SK-N-SH (cell line): ENCODE results near the gene LRRC75A. TPM values are rescaled to one million over a fixed set of nuclear protein-coding genes. Genes with fewer than 3 reads are reported as not detected.

Source experiments
- CTCF ChIA-PET: fragments of 300-600, 350-600 bp; formaldehyde crosslinking; extraction: SDS; loops from one replicate; lab custom pipeline; 2021; lab: Yijun Ruan, JAX
- POLR2A ChIA-PET: fragments of 350-600 bp; sonication (Branson Sonifier 250); formaldehyde crosslinking; extraction: SDS; loops from one replicate; lab custom pipeline; 2020; ENCODE audit warnings: antibody characterized with exemption, inconsistent platforms; lab: Yijun Ruan, JAX
- DNase-seq: peaks from one replicate; pipeline ENCODE4 v3.0.0; 2012
- H2AFZ ChIP-seq: fragments of 200-600 bp; sonication (generic); 2 replicates; pipeline ENCODE4 v1.8.1; 2016; ENCODE audit warnings: antibody characterized with exemption, mild to moderate bottlenecking, low read depth
- H3F3A ChIP-seq: fragments of 200-600 bp; sonication (generic); replicated peaks from 2 replicates; pipeline ENCODE3; 2016; ENCODE audit warnings: antibody characterized with exemption, mild to moderate bottlenecking; ENCODE audit not compliant: insufficient read depth
- H3K27ac ChIP-seq, 2 experiments: fragments of 200-500 bp in 1 of 2; fragments of 200-600 bp in 1 of 2; sonication (Bioruptor generic) in 1 of 2; sonication (generic), shearing (Covaris generic) in 1 of 2; 2 replicates each; pipeline versions ENCODE4 v1.5.1 to v1.6.1; 2014 to 2016; ENCODE audit warnings: low read depth in 2 of 2, inconsistent platforms in 1 of 2, low read length in 1 of 2, mild to moderate bottlenecking in 1 of 2, mixed read lengths in 1 of 2
- H3K27me3 ChIP-seq: fragments of 200-600 bp; sonication (generic), shearing (Covaris generic); 2 replicates; pipeline ENCODE4 v1.6.1; 2016; ENCODE audit warnings: mixed run types; ENCODE audit not compliant: insufficient read depth
- H3K36me3 ChIP-seq, 2 experiments: fragments of 200-500 bp in 1 of 2; fragments of 200-600 bp in 1 of 2; sonication (Bioruptor generic) in 1 of 2; sonication (generic) in 1 of 2; replicated peaks in 1 of 2; 2 replicates each; pipeline versions ENCODE3 to v1.5.1; 2014 to 2016; ENCODE audit warnings: low read length in 1 of 2, mild to moderate bottlenecking in 1 of 2; ENCODE audit not compliant: insufficient read depth in 2 of 2, control insufficient read depth in 1 of 2
- H3K4me1 ChIP-seq, 2 experiments: fragments of 200-500 bp in 1 of 2; fragments of 200-600 bp in 1 of 2; sonication (Bioruptor generic) in 1 of 2; sonication (generic), shearing (Covaris generic) in 1 of 2; 2 replicates each; pipeline versions ENCODE4 v1.5.1 to v1.6.1; 2014 to 2016; ENCODE audit warnings: low read depth in 1 of 2, low read length in 1 of 2, mixed run types in 1 of 2; ENCODE audit not compliant: insufficient read depth in 2 of 2, control insufficient read depth in 1 of 2
- H3K4me2 ChIP-seq: fragments of 200-600 bp; sonication (generic), shearing (Covaris generic); 2 replicates; pipeline ENCODE4 v1.6.1; 2017; ENCODE audit warnings: mixed run types
- H3K4me3 ChIP-seq, 2 experiments: fragments of 200-500 bp in 1 of 2; fragments of 200-600 bp in 1 of 2; sonication (Bioruptor generic) in 1 of 2; sonication (generic), shearing (Covaris generic) in 1 of 2; 2 replicates each; pipeline versions ENCODE4 v1.5.1 to v1.8.1; 2014 to 2016; ENCODE audit warnings: low read depth in 2 of 2, inconsistent platforms in 1 of 2, low read length in 1 of 2, mild to moderate bottlenecking in 1 of 2, mixed read lengths in 1 of 2, moderate library complexity in 1 of 2
- H3K79me2 ChIP-seq: fragments of 200-600 bp; sonication (generic); 2 replicates; pipeline ENCODE4 v1.8.1; 2017; ENCODE audit warnings: mild to moderate bottlenecking; ENCODE audit not compliant: insufficient read depth
- H3K9ac ChIP-seq: fragments of 200-600 bp; sonication (generic); 2 replicates; pipeline ENCODE4 v1.6.1; 2017; ENCODE audit warnings: mixed run types
- H3K9me2 ChIP-seq: fragments of 200-600 bp; sonication (generic); 2 replicates; pipeline ENCODE4 v1.6.1; 2017; ENCODE audit warnings: mixed run types
- H3K9me3 ChIP-seq: fragments of 200-600 bp; sonication (generic); 2 replicates; pipeline ENCODE4 v1.6.1; 2017; ENCODE audit warnings: mixed run types, mild to moderate bottlenecking, moderate library complexity
- H4K20me1 ChIP-seq: fragments of 200-600 bp; sonication (generic); 2 replicates; pipeline ENCODE4 v1.6.1; 2017; ENCODE audit warnings: mild to moderate bottlenecking, mixed run types; ENCODE audit not compliant: insufficient read depth
- ELF1 ChIP-seq: IDR thresholded peaks from 2 replicates; pipeline ENCODE4 v1.4.0; 2012
- EP300 ChIP-seq, 2 experiments: IDR thresholded peaks; 2 replicates each; pipeline versions ENCODE4 v1.4.0 to v1.6.1; 2012; ENCODE audit warnings: borderline replicate concordance in 1 of 2, low read depth in 1 of 2, low read length in 1 of 2
- FOSL2 ChIP-seq: IDR thresholded peaks from 2 replicates; pipeline ENCODE4 v1.4.0; 2012; ENCODE audit warnings: low read depth, mild to moderate bottlenecking, moderate library complexity, borderline replicate concordance
- FOXJ3 ChIP-seq: sonication (generic); formaldehyde crosslinking; IDR thresholded peaks from 2 replicates; pipeline ENCODE4 v1.5.1; 2020; ENCODE audit warnings: mild to moderate bottlenecking, missing genetic modification reagents
- GABPA ChIP-seq: IDR thresholded peaks from 2 replicates; pipeline ENCODE4 v1.4.0; 2012; ENCODE audit warnings: low read depth, mild to moderate bottlenecking
- MEF2A ChIP-seq: IDR thresholded peaks from 2 replicates; pipeline ENCODE4 v1.4.0; 2012; ENCODE audit warnings: low read depth, borderline replicate concordance
- MXI1 ChIP-seq: IDR thresholded peaks from 2 replicates; pipeline ENCODE4 v1.6.1; 2012; ENCODE audit warnings: mild to moderate bottlenecking, low read depth, low read length, improper control_type of control experiment
- NFIC ChIP-seq: IDR thresholded peaks from 2 replicates; pipeline ENCODE4 v1.4.0; 2012; ENCODE audit warnings: borderline replicate concordance
- POLR2AphosphoS5 ChIP-seq: IDR thresholded peaks from 2 replicates; pipeline ENCODE4 v1.6.1; 2012; ENCODE audit warnings: low read depth, low read length
- SMC3 ChIP-seq: IDR thresholded peaks from 2 replicates; pipeline ENCODE4 v1.6.1; 2012; ENCODE audit warnings: low read depth, low read length, improper control_type of control experiment
- TEAD4 ChIP-seq: IDR thresholded peaks from 2 replicates; pipeline ENCODE4 v1.4.0; 2012; ENCODE audit warnings: mild to moderate bottlenecking, borderline replicate concordance; ENCODE audit not compliant: insufficient read depth
- WGBS: methylation state at CpG from one replicate; pipeline ENCODE4 v1.1.6; 2017; ENCODE audit warnings: low lambda C conversion rate; 5-methylcytosine and 5-hydroxymethylcytosine counted together
- polyA plus RNA-seq, 3 experiments: library from polyadenylated mRNA; depleted of rRNA; stranded (reverse); fragments of >200 nt; gene quantifications; 2 replicates each; pipeline ENCODE4 v1.2.3, GENCODE V29; 2012
- TF ChIP-seq, protein P1 (sequence below): fragments of 150-350 bp; IDR thresholded peaks from 2 replicates; pipeline ENCODE4 v1.6.1; 2016; ENCODE audit warnings: mild to moderate bottlenecking, low read depth, low read length
- TF ChIP-seq, protein P2 (sequence below): IDR thresholded peaks from 2 replicates; pipeline ENCODE4 v1.4.0; 2012; ENCODE audit warnings: low read depth
- TF ChIP-seq, protein P3 (sequence below): IDR thresholded peaks from 2 replicates; pipeline ENCODE4 v1.6.1; 2012; ENCODE audit warnings: mild to moderate bottlenecking, low read depth, low read length, moderate library complexity

The LRRC75A gene
- polyA plus RNA-seq, 1 of the 3 experiments (the other 2 are of a cell fraction): 1.2 TPM

DNA sequence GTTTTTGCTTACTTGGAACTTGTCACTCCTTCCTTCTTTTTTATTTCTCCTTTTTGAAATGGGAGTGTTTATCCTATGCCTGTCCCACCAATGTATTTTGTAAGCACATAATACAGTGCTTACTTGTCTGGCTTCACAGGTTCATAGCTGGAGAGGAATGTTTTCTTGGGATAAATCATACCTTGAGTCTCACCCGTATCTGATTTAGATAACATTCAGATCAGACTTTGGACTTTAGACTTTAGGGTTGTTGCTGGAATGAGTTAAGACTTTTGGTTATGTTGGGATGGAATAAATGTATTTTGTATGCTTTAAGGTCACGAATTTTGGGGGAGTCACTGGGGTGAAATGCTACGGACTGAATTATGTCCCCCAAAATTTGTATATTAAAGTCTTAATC, 13.0 kb upstream of the LRRC75A start:
- ChIA-PET POLR2A (no interaction called here), CTCF (interaction anchor here (1.8 to 33.3 kb wide), 2 partner anchors 16 to 51 kb away, joined by 8 to 746 read pairs; no protein-coding TSS in a partner anchor)
- Histone ChIP-seq H3K79me2 (no peaks in the 10 kb centered on the region), H4K20me1 (no peaks in the 10 kb centered on the region), H2AFZ (no peak overlapping the region), H3K4me3 (no peak overlapping the region), H3K27me3 (no peaks in the 10 kb centered on the region; the same call in 1 of the 2 replicates), H3K36me3 (no peaks in the 10 kb centered on the region), H3K4me1 (no peaks in the 10 kb centered on the region), H3K9me3 (no peaks in the 10 kb centered on the region), H3F3A (no peaks in the 10 kb centered on the region), H3K27ac (no peak overlapping the region), H3K4me2 (no peak overlapping the region), H3K9ac (no peak overlapping the region), H3K9me2 (no peaks in the 10 kb centered on the region)
- no peak for DNase-seq
- 48% methylated on average over 3 of the region's 3 CpGs for WGBS
- no peak for TF ChIP-seq FOXJ3 (CRISPR knock-in tag)
- TF ChIP-seq POLR2AphosphoS5: no peak
- TF ChIP-seq GABPA: no peak
- no peak for TF ChIP-seq MXI1
- TF ChIP-seq MEF2A: no peak
- TF ChIP-seq, protein P1, sequence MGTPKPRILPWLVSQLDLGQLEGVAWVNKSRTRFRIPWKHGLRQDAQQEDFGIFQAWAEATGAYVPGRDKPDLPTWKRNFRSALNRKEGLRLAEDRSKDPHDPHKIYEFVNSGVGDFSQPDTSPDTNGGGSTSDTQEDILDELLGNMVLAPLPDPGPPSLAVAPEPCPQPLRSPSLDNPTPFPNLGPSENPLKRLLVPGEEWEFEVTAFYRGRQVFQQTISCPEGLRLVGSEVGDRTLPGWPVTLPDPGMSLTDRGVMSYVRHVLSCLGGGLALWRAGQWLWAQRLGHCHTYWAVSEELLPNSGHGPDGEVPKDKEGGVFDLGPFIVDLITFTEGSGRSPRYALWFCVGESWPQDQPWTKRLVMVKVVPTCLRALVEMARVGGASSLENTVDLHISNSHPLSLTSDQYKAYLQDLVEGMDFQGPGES: no peak
- TF ChIP-seq SMC3: no peak
- TF ChIP-seq ELF1: no peak
- TF ChIP-seq, protein P2, sequence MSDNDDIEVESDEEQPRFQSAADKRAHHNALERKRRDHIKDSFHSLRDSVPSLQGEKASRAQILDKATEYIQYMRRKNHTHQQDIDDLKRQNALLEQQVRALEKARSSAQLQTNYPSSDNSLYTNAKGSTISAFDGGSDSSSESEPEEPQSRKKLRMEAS: no peak
- no peak for TF ChIP-seq EP300 (IDR thresholded peaks at IDR 0.05; ENCODE audit: borderline replicate concordance in 1 of 2, low read depth in 1 of 2, low read length in 1 of 2)
- TF ChIP-seq, protein P3, sequence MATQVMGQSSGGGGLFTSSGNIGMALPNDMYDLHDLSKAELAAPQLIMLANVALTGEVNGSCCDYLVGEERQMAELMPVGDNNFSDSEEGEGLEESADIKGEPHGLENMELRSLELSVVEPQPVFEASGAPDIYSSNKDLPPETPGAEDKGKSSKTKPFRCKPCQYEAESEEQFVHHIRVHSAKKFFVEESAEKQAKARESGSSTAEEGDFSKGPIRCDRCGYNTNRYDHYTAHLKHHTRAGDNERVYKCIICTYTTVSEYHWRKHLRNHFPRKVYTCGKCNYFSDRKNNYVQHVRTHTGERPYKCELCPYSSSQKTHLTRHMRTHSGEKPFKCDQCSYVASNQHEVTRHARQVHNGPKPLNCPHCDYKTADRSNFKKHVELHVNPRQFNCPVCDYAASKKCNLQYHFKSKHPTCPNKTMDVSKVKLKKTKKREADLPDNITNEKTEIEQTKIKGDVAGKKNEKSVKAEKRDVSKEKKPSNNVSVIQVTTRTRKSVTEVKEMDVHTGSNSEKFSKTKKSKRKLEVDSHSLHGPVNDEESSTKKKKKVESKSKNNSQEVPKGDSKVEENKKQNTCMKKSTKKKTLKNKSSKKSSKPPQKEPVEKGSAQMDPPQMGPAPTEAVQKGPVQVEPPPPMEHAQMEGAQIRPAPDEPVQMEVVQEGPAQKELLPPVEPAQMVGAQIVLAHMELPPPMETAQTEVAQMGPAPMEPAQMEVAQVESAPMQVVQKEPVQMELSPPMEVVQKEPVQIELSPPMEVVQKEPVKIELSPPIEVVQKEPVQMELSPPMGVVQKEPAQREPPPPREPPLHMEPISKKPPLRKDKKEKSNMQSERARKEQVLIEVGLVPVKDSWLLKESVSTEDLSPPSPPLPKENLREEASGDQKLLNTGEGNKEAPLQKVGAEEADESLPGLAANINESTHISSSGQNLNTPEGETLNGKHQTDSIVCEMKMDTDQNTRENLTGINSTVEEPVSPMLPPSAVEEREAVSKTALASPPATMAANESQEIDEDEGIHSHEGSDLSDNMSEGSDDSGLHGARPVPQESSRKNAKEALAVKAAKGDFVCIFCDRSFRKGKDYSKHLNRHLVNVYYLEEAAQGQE: no peak
- no peak for TF ChIP-seq TEAD4
- TF ChIP-seq FOSL2: no peak
- TF ChIP-seq NFIC: no peak
